ENCODE data around the gene RAD50. TPM values are rescaled to one million over a fixed set of nuclear protein-coding genes. Genes with fewer than 3 reads are reported as not detected.

The RAD50 gene
- total and polyA plus RNA-seq, 10 of the 15 experiments (the other 5 are each of a cell fraction or from before 2014, with no cell fraction given), result 12.8 to 68.6 (median 47.0) TPM

GRCh38 chr5:132662925-132663770 lies 106.4 kb downstream of the RAD50 start (continued):
- TF ChIP-seq ZNF384 (IDR thresholded peaks at IDR 0.05; ENCODE audit: borderline replicate concordance, low read depth, low read length) (no peak), EGR1 (IDR thresholded peaks at IDR 0.05; ENCODE audit: borderline replicate concordance in 1 of 2, low read depth in 2 of 2, low read length in 2 of 2) (peak in 1 of 2 experiments; percentile 79; a peak in 2 of 3 replicates), PAX8 (IDR thresholded peaks at IDR 0.05) (no peak), ZSCAN29 (IDR thresholded peaks at IDR 0.05) (peak; percentile 71), EED (IDR thresholded peaks at IDR 0.05; ENCODE audit: low read depth) (peak; percentile 92), IKZF2 (IDR thresholded peaks at IDR 0.05) (peak; percentile 98 to 99), RAD21 (IDR thresholded peaks at IDR 0.05; ENCODE audit: insufficient read depth, low read depth, low read length) (peak; percentile 18; the same call in 1 of the 2 replicates), YY1 (IDR thresholded peaks at IDR 0.05; ENCODE audit: low read depth, low read length) (peak; percentile 53; the same call in 1 of the 2 replicates), MEF2B (IDR thresholded peaks at IDR 0.05; ENCODE audit: partially characterized antibody, poor library complexity, severe bottlenecking) (peak; percentile 100), NFYB (IDR thresholded peaks at IDR 0.05; ENCODE audit: insufficient read depth, low read depth, low read length) (no peak), ATF7 (IDR thresholded peaks at IDR 0.05; ENCODE audit: low read depth) (peak; percentile 93), ZNF217 (IDR thresholded peaks at IDR 0.05) (no peak; the same call in 1 of the 2 replicates), NFXL1 (IDR thresholded peaks at IDR 0.05; ENCODE audit: borderline replicate concordance) (no peak), NKRF (conservative IDR thresholded peaks at IDR 0.05) (0 out of 2 replicates have a peak, but pooled peaks have one; percentile 36), JUNB (IDR thresholded peaks at IDR 0.05) (no peak), TARDBP (IDR thresholded peaks at IDR 0.05; ENCODE audit: borderline replicate concordance) (0 out of 2 replicates have a peak, but pooled peaks have one; percentile 30), CBX5 (IDR thresholded peaks at IDR 0.05; ENCODE audit: low read depth) (no peak), KAT2A (conservative IDR thresholded peaks at IDR 0.05; ENCODE audit: control insufficient read depth, low read depth, low read length) (no peak)
- TF ChIP-seq, protein P1, sequence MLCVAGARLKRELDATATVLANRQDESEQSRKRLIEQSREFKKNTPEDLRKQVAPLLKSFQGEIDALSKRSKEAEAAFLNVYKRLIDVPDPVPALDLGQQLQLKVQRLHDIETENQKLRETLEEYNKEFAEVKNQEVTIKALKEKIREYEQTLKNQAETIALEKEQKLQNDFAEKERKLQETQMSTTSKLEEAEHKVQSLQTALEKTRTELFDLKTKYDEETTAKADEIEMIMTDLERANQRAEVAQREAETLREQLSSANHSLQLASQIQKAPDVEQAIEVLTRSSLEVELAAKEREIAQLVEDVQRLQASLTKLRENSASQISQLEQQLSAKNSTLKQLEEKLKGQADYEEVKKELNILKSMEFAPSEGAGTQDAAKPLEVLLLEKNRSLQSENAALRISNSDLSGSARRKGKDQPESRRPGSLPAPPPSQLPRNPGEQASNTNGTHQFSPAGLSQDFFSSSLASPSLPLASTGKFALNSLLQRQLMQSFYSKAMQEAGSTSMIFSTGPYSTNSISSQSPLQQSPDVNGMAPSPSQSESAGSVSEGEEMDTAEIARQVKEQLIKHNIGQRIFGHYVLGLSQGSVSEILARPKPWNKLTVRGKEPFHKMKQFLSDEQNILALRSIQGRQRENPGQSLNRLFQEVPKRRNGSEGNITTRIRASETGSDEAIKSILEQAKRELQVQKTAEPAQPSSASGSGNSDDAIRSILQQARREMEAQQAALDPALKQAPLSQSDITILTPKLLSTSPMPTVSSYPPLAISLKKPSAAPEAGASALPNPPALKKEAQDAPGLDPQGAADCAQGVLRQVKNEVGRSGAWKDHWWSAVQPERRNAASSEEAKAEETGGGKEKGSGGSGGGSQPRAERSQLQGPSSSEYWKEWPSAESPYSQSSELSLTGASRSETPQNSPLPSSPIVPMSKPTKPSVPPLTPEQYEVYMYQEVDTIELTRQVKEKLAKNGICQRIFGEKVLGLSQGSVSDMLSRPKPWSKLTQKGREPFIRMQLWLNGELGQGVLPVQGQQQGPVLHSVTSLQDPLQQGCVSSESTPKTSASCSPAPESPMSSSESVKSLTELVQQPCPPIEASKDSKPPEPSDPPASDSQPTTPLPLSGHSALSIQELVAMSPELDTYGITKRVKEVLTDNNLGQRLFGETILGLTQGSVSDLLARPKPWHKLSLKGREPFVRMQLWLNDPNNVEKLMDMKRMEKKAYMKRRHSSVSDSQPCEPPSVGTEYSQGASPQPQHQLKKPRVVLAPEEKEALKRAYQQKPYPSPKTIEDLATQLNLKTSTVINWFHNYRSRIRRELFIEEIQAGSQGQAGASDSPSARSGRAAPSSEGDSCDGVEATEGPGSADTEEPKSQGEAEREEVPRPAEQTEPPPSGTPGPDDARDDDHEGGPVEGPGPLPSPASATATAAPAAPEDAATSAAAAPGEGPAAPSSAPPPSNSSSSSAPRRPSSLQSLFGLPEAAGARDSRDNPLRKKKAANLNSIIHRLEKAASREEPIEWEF (IDR thresholded peaks at IDR 0.05; ENCODE audit: insufficient replicate concordance, low read depth, low read length), result peak; percentile 98
- TF ChIP-seq, protein P2, sequence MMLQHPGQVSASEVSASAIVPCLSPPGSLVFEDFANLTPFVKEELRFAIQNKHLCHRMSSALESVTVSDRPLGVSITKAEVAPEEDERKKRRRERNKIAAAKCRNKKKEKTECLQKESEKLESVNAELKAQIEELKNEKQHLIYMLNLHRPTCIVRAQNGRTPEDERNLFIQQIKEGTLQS (IDR thresholded peaks at IDR 0.05; ENCODE audit: borderline replicate concordance, extremely low read depth, low read depth, low read length), result peak; percentile 13; the same call in 1 of the 2 replicates
- TF ChIP-seq, protein P3, sequence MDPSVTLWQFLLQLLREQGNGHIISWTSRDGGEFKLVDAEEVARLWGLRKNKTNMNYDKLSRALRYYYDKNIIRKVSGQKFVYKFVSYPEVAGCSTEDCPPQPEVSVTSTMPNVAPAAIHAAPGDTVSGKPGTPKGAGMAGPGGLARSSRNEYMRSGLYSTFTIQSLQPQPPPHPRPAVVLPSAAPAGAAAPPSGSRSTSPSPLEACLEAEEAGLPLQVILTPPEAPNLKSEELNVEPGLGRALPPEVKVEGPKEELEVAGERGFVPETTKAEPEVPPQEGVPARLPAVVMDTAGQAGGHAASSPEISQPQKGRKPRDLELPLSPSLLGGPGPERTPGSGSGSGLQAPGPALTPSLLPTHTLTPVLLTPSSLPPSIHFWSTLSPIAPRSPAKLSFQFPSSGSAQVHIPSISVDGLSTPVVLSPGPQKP (IDR thresholded peaks at IDR 0.05; ENCODE audit: low read depth, low read length), result peak; percentile 28; the same call in 1 of the 2 replicates

Measured in GM12878 (cell line).